Measurements from ENCODE around the gene EXOC4. TPM values are rescaled to one million over a fixed set of nuclear protein-coding genes. Genes with fewer than 3 reads are reported as not detected.
"Not testable (repeated sequence)": the region's sequence is repeated elsewhere in the genome, so short reads cannot be mapped to it uniquely, and the experiment has no call there.

EXOC4 gene
- total RNA-seq, 2 donors from 2014 or later, result 52.4 to 74.0 TPM

DNA sequence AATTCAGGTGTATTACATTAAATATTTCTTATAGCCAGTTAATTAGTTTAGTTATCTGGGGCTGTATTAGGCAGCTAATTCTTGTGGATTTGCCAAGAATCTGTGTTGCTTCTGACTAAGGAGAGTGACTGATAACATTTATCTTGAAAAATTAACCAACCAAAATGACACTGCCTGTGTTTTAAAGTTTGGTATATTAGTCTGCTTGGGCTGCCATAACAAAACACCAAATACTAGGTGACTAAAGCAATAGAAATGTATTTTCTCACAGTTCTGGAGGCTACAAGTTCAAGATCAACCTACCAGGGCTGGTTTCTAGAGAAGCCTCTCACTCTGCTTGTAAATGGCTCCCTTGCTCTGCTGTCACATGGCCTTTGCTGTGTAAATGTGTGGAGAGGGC lies 12.9 kb downstream of the EXOC4 start:
- DNase-seq (ENCODE audit: low spot score in 2 of 2) (no peak), ATAC-seq (no peak)
- Mint-ChIP-seq H3K9me3 (no peaks in the 10 kb centered on the region), H3K27ac (no peak overlapping the region), H3K36me3 (peaks cover 13 to 14% of the 10 kb centered on the region in 2 donors)

DNA sequence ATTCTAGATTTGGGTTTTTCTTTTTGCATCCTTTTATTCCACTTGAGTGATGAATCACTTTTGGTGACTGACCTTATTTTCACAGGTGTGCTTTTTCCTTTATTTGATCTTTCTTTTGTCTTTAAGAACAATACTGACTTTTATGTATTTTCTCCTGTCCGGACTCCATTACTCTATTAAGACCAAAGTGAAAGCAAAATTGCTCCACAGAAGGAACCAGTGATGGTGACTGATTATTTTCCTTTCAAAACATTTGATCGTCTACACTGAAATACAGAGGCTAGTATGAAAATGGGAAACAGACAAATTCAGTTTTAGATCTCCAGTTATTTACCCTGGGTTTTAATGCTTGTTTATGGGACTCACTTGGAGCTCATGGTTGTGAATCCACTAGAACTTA lies 15.5 kb downstream of the EXOC4 start:
- ATAC-seq (no peak), DNase-seq (ENCODE audit: low spot score in 2 of 2) (no peak)
- Mint-ChIP-seq H3K27ac (no peak overlapping the region), H3K9me3 (no peaks in the 10 kb centered on the region), H3K36me3 (peaks cover 0 to 14% of the 10 kb centered on the region in 2 donors)

DNA sequence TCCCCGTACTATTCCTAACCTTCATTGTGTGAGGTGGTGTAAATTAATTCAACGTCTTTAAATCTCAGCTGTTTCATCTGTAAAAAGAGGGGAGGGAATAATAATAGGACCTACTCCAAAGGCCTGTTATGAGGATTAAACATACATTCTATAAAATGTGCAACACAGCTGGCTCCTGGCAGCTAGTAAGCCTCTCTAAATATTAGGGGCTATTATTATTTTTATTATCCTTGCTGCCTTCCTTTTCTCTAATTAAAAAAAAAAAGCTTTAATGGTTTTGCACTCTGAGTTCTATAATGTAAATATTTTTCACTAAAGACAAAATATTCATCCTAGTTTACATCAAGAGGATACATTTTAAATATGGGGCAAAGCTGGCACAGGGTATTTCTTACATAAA lies 19.5 kb downstream of the EXOC4 start:
- no peak for ATAC-seq
- H3K36me3 Mint-ChIP-seq, result peaks cover 17 to 25% of the 10 kb centered on the region in 2 donors
- no peak overlapping the region for H3K27ac Mint-ChIP-seq
- no peaks in the 10 kb centered on the region for H3K9me3 Mint-ChIP-seq
- DNase-seq (ENCODE audit: low spot score in 2 of 2), result no peak

DNA sequence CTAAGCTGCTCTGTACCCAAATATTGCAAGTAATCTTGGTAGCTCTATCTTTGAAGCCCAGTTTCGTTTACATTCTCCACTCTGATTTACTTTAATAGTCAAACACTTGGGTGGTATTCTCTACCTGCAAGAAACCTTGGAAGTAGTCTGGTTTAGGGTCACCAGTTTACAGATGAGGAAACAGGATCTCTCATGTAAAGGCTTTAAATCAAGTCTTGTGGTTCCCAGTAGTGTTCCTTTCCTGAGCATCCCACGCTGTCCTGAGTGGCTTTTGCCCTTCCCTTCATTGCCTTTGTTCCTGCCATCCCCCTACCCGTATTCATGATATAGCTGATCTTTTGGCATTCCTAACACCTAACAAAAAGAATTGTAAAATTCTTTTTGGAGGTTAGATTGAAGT lies 20.3 kb downstream of the EXOC4 start:
- peaks cover 2 to 3% of the 10 kb centered on the region in 2 donors for H3K9me3 Mint-ChIP-seq
- ATAC-seq (no peak), DNase-seq (ENCODE audit: low spot score in 2 of 2) (no peak)
- H3K27ac Mint-ChIP-seq, result no peak overlapping the region
- peaks cover 21 to 32% of the 10 kb centered on the region in 2 donors for H3K36me3 Mint-ChIP-seq

GRCh38 chr7:133274265-133274664 lies 21.4 kb downstream of the EXOC4 start:
- Mint-ChIP-seq H3K27ac (no peak overlapping the region), H3K36me3 (peaks cover 28 to 38% of the 10 kb centered on the region in 2 donors), H3K9me3 (peaks cover 6 to 7% of the 10 kb centered on the region in 2 donors)
- no peak for DNase-seq (ENCODE audit: low spot score in 2 of 2)
- ATAC-seq, result no peak

GRCh38 chr7:133275008-133275407 lies 22.1 kb downstream of the EXOC4 start:
- ATAC-seq, result no peak
- H3K27ac Mint-ChIP-seq, result no peak overlapping the region
- H3K9me3 Mint-ChIP-seq, result peaks cover 6 to 7% of the 10 kb centered on the region in 2 donors
- no peak for DNase-seq (ENCODE audit: low spot score in 2 of 2)
- H3K36me3 Mint-ChIP-seq, result peaks cover 30 to 36% of the 10 kb centered on the region in 2 donors

GRCh38 chr7:133275446-133276095 lies 22.7 kb downstream of the EXOC4 start:
- ATAC-seq, result no peak
- H3K9me3 Mint-ChIP-seq, result peaks cover 6 to 7% of the 10 kb centered on the region in 2 donors
- no peak overlapping the region for H3K27ac Mint-ChIP-seq
- DNase-seq (ENCODE audit: low spot score in 2 of 2), result no peak
- peaks cover 30% of the 10 kb centered on the region in 2 donors for H3K36me3 Mint-ChIP-seq

DNA sequence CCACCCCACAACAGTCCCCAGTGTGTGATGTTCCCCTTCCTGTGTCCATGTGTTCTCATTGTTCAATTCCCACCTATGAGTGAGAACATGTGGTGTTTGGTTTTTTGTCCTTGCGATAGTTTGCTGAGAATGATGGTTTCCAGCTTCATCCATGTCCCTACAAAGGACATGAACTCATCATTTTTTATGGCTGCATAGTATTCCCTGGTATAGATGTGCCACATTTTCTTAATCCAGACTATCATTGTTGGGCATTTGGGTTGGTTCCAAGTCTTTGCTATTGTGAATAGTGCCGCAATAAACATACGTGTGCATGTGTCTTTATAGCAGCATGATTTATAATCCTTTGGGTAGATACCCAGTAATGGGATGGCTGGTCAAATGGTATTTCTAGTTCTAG lies 26.1 kb downstream of the EXOC4 start:
- not testable (repeated sequence) for H3K9me3 Mint-ChIP-seq; DNase-seq (ENCODE audit: low spot score in 2 of 2); ATAC-seq; H3K27ac Mint-ChIP-seq
- H3K36me3 Mint-ChIP-seq, result peaks cover 30% of the 10 kb centered on the region in 2 donors

DNA sequence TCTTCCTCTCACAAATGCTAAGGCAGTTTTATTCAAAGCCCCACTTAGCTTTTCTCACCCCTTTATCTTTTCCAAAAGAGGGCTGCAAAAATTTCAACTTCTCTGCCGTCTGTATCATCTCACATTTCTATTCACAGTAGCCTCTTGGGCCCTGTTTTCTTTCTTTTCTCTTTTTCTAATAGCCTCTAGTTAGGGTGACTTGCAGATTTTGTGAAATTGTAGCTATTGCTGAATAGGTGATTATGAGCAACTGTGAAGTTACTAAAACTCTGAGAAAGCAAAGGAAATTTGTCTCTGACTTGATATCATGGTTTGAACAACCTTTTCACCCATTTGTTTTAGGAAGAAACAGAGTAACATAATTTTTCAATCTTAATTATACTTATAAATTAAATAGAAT lies 29.2 kb downstream of the EXOC4 start:
- Mint-ChIP-seq H3K27ac (no peak overlapping the region), H3K9me3 (peaks cover 6 to 7% of the 10 kb centered on the region in 2 donors)

GRCh38 chr7:133284092-133284491 lies 31.2 kb downstream of the EXOC4 start:
- ATAC-seq, result no peak
- H3K36me3 Mint-ChIP-seq, result peaks cover 9 to 14% of the 10 kb centered on the region in 2 donors
- no peaks in the 10 kb centered on the region for H3K9me3 Mint-ChIP-seq
- H3K27ac Mint-ChIP-seq, result no peak overlapping the region
- no peak for DNase-seq (ENCODE audit: low spot score in 2 of 2)

More for the DNA sequence above, 29.2 kb downstream of the EXOC4 start:
- peaks cover 17 to 22% of the 10 kb centered on the region in 2 donors for H3K36me3 Mint-ChIP-seq
- DNase-seq (ENCODE audit: low spot score in 2 of 2) (no peak), ATAC-seq (no peak)

- H3K27ac Mint-ChIP-seq, result no peak overlapping the region
- ATAC-seq, result no peak
- peaks cover 17 to 27% of the 10 kb centered on the region in 2 donors for H3K36me3 Mint-ChIP-seq
- no peak for DNase-seq (ENCODE audit: low spot score in 2 of 2)
- H3K9me3 Mint-ChIP-seq, result no peaks in the 10 kb centered on the region
Observed at GRCh38 chr7:133288970-133289369, 36.1 kb downstream of the EXOC4 start.

DNA sequence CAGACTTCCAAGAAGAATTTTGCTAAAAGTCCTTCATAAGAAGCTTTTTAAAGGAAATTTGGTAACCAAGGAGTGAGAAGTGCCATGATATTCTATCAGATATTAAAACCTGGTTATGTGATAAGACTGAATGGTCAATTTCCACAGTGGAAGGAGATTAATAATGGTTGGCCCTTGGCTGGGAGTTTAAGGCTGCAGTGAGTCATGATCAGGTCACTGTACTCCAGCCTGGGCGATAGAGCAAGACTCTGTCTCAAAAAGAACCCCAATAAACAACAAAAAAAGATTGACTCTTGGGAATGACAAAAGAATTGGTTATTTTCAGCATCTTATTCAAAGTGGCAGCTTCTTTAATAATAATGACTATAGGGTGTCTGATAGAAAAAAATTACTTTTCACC lies 37.2 kb downstream of the EXOC4 start:
- no peak for ATAC-seq
- H3K9me3 Mint-ChIP-seq, result no peaks in the 10 kb centered on the region
- peaks cover 17 to 27% of the 10 kb centered on the region in 2 donors for H3K36me3 Mint-ChIP-seq
- H3K27ac Mint-ChIP-seq, result no peak overlapping the region
- no peak for DNase-seq (ENCODE audit: low spot score in 2 of 2)

- Mint-ChIP-seq H3K9me3 (no peaks in the 10 kb centered on the region), H3K36me3 (peaks cover 17 to 22% of the 10 kb centered on the region in 2 donors), H3K27ac (no peak overlapping the region)
- no peak for ATAC-seq
- DNase-seq (ENCODE audit: low spot score in 2 of 2), result no peak
Observed at GRCh38 chr7:133290676-133291333, 37.9 kb downstream of the EXOC4 start.

- peaks cover 11 to 22% of the 10 kb centered on the region in 2 donors for H3K36me3 Mint-ChIP-seq
- no peak for DNase-seq (ENCODE audit: low spot score in 2 of 2)
- H3K27ac Mint-ChIP-seq, result no peak overlapping the region
- no peak for ATAC-seq
- no peaks in the 10 kb centered on the region for H3K9me3 Mint-ChIP-seq
Observed at GRCh38 chr7:133292631-133293030, 39.8 kb downstream of the EXOC4 start.

- Mint-ChIP-seq H3K27ac (no peak overlapping the region), H3K9me3 (no peaks in the 10 kb centered on the region), H3K36me3 (peaks cover 10 to 22% of the 10 kb centered on the region in 2 donors)
- ATAC-seq, result no peak
- no peak for DNase-seq (ENCODE audit: low spot score in 2 of 2)
Observed at GRCh38 chr7:133293384-133294160, 40.7 kb downstream of the EXOC4 start.

DNA sequence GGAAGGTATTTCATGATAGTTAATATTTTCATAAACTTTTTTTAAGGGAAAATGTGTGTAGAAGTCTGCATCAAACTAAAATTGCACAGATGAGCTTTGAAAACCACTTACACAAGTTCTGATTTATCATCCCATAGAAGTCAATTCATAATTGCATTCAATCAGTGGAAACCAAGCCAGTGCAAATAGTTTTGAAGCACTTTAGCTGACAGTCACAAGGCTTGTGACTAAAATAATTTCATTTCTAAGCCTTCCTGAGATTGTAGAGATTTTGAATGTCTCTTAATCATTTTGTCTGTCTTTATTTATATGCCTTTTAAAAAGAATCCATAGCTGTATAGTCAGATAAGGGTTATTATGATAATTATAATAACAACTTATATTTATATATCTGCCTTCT lies 41.4 kb downstream of the EXOC4 start:
- Mint-ChIP-seq H3K9me3 (no peaks in the 10 kb centered on the region), H3K36me3 (peaks cover 7 to 16% of the 10 kb centered on the region in 2 donors), H3K27ac (no peak overlapping the region)
- DNase-seq (ENCODE audit: low spot score in 2 of 2) (no peak), ATAC-seq (no peak)

DNA sequence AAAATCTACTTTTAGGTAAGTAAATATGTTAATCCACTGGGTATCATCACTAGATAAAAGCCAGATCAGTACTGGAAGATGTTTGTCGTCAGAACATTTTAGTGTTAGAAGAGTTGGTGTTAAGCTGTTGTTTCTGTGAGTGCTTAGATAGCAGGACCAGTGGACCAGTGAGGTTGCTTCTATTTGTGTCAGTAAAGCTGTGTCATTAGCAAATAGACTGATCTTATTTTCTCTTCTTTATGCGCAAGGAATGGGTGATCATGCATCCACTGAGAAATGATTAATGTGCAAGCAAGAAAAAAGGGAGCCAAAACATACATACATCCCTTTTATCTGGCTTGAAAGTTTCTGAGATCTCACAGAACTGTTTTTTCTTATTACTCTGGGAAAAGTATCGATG lies 42.6 kb downstream of the EXOC4 start:
- Mint-ChIP-seq H3K27ac (no peak overlapping the region), H3K9me3 (no peaks in the 10 kb centered on the region), H3K36me3 (peaks cover 7 to 14% of the 10 kb centered on the region in 2 donors)
- DNase-seq (ENCODE audit: low spot score in 2 of 2) (no peak), ATAC-seq (no peak)

All from activated naive CD4-positive, alpha-beta T cell treated with anti-CD3 and anti-CD28 coated beads, Interleukin-2, amount 50 U/mL, for 72 hours (primary cell).